HEK293T (cell line): ENCODE results near the gene C6orf47.

ENCODE experiments used
- BHLHE40 ChIP-seq: fragments of 450-650 bp; IDR thresholded peaks from 2 replicates; pipeline ENCODE4 v1.6.1; 2016; ENCODE audit warnings: mild to moderate bottlenecking, moderate library complexity, borderline replicate concordance
- L3MBTL2 ChIP-seq: fragments of 450-650 bp; conservative IDR thresholded peaks from 2 replicates; pipeline ENCODE4 v1.6.1; 2016; ENCODE audit warnings: mild to moderate bottlenecking

GRCh38 chr6:31617010-31617409 lies 43.6 kb downstream of the C6orf47 start:
- TF ChIP-seq BHLHE40 (no peak), L3MBTL2 (no peak)
